HG03139 (cell line): ENCODE data around the gene MIDN.
"Not testable (repeated sequence)": the region's sequence is repeated elsewhere in the genome, so short reads cannot be mapped to it uniquely, and the experiment has no call there.

Source experiments
- ATAC-seq: cut with Tn5 transposase; IDR thresholded peaks from one replicate; pipeline ENCODE4 v1.9.1; 2021; ENCODE audit not compliant: unreplicated experiment

MIDN gene

GRCh38 chr19:1248139-1248785 is at the start of gene MIDN:
MIDN (plus strand) TSS chr19:1248583; CDS start chr19:1250297, 1,714 bp downstream.
- no peak for ATAC-seq

- no peak for ATAC-seq
These were observed 48.9 kb upstream of the MIDN start for GRCh38 chr19:1199531-1199930.

- ATAC-seq = not testable (repeated sequence)
These were observed 47.8 kb upstream of the MIDN start for GRCh38 chr19:1200614-1201013.

GRCh38 chr19:1205114-1206099 is 43.0 kb upstream of the MIDN start, which contains the start of gene STK11:
STK11 (plus strand) TSS chr19:1205778; CDS start chr19:1206914, 1,136 bp downstream.
- peak; percentile 79 for ATAC-seq

GRCh38 chr19:1206150-1206863 is 42.1 kb upstream of the MIDN start:
- no peak for ATAC-seq

- no peak for ATAC-seq
These were observed 41.4 kb upstream of the MIDN start for GRCh38 chr19:1206864-1207450.

GRCh38 chr19:1208830-1209229 is 39.6 kb upstream of the MIDN start:
- not testable (repeated sequence) for ATAC-seq

GRCh38 chr19:1210227-1210538 is 38.2 kb upstream of the MIDN start:
- no peak for ATAC-seq

- no peak for ATAC-seq
These were observed 36.7 kb upstream of the MIDN start for GRCh38 chr19:1211494-1212234.

GRCh38 chr19:1213391-1214286 is 34.7 kb upstream of the MIDN start:
- ATAC-seq = no peak

- ATAC-seq = no peak
These were observed 34.0 kb upstream of the MIDN start for GRCh38 chr19:1214299-1214861.

- ATAC-seq = no peak
These were observed 33.3 kb upstream of the MIDN start for GRCh38 chr19:1214862-1215731.

- ATAC-seq = no peak
These were observed 31.6 kb upstream of the MIDN start for GRCh38 chr19:1216756-1217155.

- ATAC-seq = no peak
These were observed 31.0 kb upstream of the MIDN start for GRCh38 chr19:1217366-1217765.

- no peak for ATAC-seq
These were observed 29.4 kb upstream of the MIDN start for GRCh38 chr19:1218751-1219567.

- ATAC-seq = no peak
These were observed 28.5 kb upstream of the MIDN start for GRCh38 chr19:1219786-1220476.

- no peak for ATAC-seq
These were observed 27.9 kb upstream of the MIDN start for GRCh38 chr19:1220477-1220930.
